ENCODE data around the gene TAS2R13.

- TF ChIP-seq CTCF (IDR thresholded peaks at IDR 0.05) (no peak), POLR2A (IDR thresholded peaks at IDR 0.05) (no peak), POLR2AphosphoS5 (IDR thresholded peaks at IDR 0.05) (no peak)
Measured at GRCh38 chr12:10884086-10884725, 25.2 kb downstream of the TAS2R13 start, which contains the start of gene PRH1.
